ENCODE measurements around the gene RALB. TPM values are rescaled to one million over a fixed set of nuclear protein-coding genes. Genes with fewer than 3 reads are reported as not detected.

The RALB gene
- total RNA-seq, 1 donor from 2014 or later: 40.4 TPM

GRCh38 chr2:120206022-120206581, 46.5 kb upstream of the RALB start:
- Mint-ChIP-seq H3K27ac (no peak overlapping the region), H3K27me3 (peaks cover 3% of the 10 kb centered on the region), H3K36me3 (no peaks in the 10 kb centered on the region), H3K9me3 (no peaks in the 10 kb centered on the region), H3K4me1 (ENCODE audit: unreplicated experiment) (peaks cover 4% of the 10 kb centered on the region), H3K4me3 (no peak overlapping the region)
- peak; percentile 68 for TF ChIP-seq CTCF (conservative IDR thresholded peaks at IDR 0.05)
- DNase-seq (ENCODE audit: extremely low spot score, unreplicated experiment): no peak

DNA sequence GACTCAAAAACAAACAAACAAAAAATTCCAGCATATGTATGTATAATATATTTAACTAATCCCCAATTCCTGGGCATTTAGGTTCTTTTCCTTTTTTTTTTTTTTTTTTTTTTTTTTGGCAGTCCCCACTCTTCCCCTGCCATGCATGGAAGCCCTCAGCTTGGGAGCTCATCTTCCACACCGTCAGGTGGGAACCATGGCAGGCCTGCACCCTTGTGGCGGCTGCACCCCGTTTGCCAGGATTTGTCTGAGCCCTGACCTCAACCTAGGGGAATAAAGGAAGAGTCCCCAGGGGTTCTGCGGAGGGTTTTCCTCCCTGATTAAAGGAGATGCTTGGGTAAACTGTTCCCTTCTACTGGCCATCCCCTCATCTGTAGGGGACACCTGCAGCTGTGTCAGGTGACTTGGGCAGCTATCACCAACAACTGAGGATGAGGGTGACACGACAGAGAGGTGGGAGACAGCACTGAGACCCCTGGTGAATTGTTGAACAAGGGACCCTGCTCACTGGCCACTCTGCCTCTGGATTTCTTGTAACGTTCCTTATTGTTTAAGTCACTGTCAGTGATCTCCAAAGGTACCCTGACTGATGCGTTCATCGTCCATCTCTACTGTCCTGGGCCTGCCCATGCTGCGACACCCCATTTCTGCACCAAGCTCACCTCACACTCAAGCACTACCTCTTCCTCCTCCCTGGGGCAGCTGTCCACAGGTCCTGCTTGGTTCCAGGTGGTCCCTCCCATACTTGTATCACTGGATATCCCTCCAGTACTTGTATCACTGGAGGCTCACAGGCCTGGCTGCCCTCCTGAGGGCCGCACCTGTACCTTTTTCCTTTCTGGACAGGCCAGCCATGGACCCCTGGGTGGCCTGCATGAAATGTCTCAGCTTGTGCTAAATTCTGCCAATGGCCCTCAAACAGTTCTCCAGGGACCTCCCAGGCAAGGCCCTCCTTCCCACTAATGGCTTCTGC, 44.0 kb upstream of the RALB start:
- H3K27ac Mint-ChIP-seq: no peak overlapping the region
- peaks cover 3% of the 10 kb centered on the region for H3K27me3 Mint-ChIP-seq
- no peaks in the 10 kb centered on the region for H3K36me3 Mint-ChIP-seq
- no peak for TF ChIP-seq CTCF (conservative IDR thresholded peaks at IDR 0.05)
- DNase-seq (ENCODE audit: extremely low spot score, unreplicated experiment): no peak
- H3K4me3 Mint-ChIP-seq: no peak overlapping the region
- H3K9me3 Mint-ChIP-seq: no peaks in the 10 kb centered on the region
- peaks cover 4% of the 10 kb centered on the region for H3K4me1 Mint-ChIP-seq (ENCODE audit: unreplicated experiment)

DNA sequence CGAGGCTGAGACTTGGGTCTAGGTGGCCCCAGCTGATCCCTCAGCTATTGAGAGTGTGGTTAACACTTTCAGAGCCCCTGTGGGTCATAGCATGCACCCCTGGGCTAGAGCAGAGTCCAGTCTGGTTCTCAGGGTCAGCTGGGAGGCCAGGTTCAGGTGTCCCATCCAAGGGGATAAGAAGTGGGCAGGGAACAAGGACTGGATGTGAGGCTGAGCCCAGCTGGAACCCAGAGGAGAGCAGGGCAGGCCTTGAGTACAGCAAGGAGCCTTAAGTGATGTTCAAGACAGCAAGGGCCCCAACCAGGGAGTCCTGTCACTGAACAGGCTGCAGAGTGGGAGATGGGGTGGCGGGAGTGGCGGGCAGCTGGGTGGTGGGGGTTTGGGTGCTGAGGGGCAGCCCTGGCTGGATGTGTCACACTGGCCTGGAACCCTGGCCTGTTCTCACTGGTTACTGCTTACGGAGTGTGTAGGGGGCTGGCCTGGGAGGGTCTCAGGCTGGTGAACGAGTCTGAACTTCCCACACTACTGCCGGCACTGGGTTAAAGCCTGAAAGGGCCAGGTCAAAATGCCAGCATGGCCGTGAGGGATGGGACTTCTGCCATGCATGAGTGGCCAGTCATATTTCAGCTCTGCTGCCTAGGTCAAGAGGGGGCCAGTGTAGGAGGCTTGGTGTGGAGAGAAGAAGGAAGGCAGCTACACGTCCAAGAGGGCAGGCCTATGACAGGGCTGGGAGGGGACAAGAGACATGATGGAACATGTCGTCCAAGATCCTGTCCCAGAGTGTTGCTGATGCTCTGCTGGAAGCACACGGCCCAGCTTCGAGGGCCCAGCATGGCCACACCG, 43.0 kb upstream of the RALB start:
- H3K27ac Mint-ChIP-seq: no peak overlapping the region
- H3K27me3 Mint-ChIP-seq: peaks cover under 1% of the 10 kb centered on the region
- H3K36me3 Mint-ChIP-seq: no peaks in the 10 kb centered on the region
- DNase-seq (ENCODE audit: extremely low spot score, unreplicated experiment): no peak
- H3K9me3 Mint-ChIP-seq: no peaks in the 10 kb centered on the region
- peaks cover 4% of the 10 kb centered on the region for H3K4me1 Mint-ChIP-seq (ENCODE audit: unreplicated experiment)
- TF ChIP-seq CTCF (conservative IDR thresholded peaks at IDR 0.05): no peak
- H3K4me3 Mint-ChIP-seq: no peak overlapping the region

DNA sequence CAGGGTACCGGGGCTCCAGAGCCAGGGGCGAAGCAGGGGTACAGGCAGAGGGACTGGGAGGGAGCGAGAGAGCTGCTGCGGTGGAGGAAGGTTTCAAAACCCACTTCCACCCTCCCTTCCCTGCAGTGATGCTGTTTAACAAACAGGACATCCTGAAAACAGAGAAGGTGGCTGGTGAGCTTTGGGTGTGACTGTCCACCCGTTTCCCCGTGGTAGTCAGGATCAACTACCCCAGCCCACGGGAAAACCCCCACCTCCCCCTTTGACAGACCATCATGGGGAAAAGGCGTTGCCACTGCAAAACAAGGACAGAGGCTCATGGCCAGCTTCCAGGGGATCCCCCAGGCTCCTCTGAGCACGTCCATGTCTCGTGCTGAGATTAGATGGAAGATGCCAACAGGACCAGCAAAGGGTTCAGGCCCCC, 42.4 kb upstream of the RALB start:
- Mint-ChIP-seq H3K4me3 (no peak overlapping the region), H3K36me3 (no peaks in the 10 kb centered on the region), H3K27ac (no peak overlapping the region), H3K27me3 (no peaks in the 10 kb centered on the region), H3K4me1 (ENCODE audit: unreplicated experiment) (peaks cover 4% of the 10 kb centered on the region), H3K9me3 (no peaks in the 10 kb centered on the region)
- DNase-seq (ENCODE audit: extremely low spot score, unreplicated experiment): no peak
- TF ChIP-seq CTCF (conservative IDR thresholded peaks at IDR 0.05): no peak

DNA sequence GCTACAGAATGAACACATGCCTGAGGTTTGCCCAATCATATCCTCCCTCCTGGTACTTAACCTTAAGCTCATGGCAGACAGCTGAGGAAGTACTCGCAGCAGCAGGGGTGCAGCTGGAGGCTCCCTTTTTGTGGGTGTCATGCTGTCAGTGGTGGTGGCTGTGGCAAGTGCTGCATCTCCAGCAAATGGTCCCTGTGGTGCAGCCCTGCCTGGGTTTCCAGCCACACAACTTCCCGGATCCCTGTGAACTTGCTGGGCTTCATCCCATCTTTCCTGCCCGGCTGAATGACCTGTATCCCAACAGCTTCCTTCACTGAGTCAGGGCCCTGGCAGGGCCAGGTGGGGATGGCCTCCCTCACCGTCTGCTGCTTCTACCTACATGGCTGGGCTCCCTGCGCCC, 34.5 kb upstream of the RALB start:
- DNase-seq (ENCODE audit: extremely low spot score, unreplicated experiment): peak; percentile 49
- TF ChIP-seq CTCF (conservative IDR thresholded peaks at IDR 0.05): no peak
- H3K9me3 Mint-ChIP-seq: peaks cover 13% of the 10 kb centered on the region
- H3K27ac Mint-ChIP-seq: no peak overlapping the region
- H3K4me1 Mint-ChIP-seq (ENCODE audit: unreplicated experiment): peaks cover 15% of the 10 kb centered on the region
- H3K36me3 Mint-ChIP-seq: peaks cover 43% of the 10 kb centered on the region
- H3K4me3 Mint-ChIP-seq: no peak overlapping the region
- H3K27me3 Mint-ChIP-seq: no peaks in the 10 kb centered on the region

All from type B pancreatic cell (in vitro differentiated cells).